ENCODE results near the gene CASKIN1.

The CASKIN1 gene

GRCh38 chr16:2232094-2232990 is 35.9 kb upstream of the CASKIN1 start:
- DNase-seq, result no peak

- no peak for DNase-seq
Observed at GRCh38 chr16:2231016-2231931, 34.9 kb upstream of the CASKIN1 start.

- no peak for DNase-seq
Observed at GRCh38 chr16:2230376-2230775, 34.0 kb upstream of the CASKIN1 start.

GRCh38 chr16:2229632-2230250 is 33.3 kb upstream of the CASKIN1 start:
- DNase-seq, result no peak

GRCh38 chr16:2229091-2229490 is 32.7 kb upstream of the CASKIN1 start:
- DNase-seq, result no peak

- DNase-seq, result no peak
Observed at GRCh38 chr16:2228161-2228824, 31.9 kb upstream of the CASKIN1 start.

- DNase-seq, result no peak
Observed at GRCh38 chr16:2226918-2227317, 30.5 kb upstream of the CASKIN1 start.

- no peak for DNase-seq
Observed at GRCh38 chr16:2226245-2226793, 29.9 kb upstream of the CASKIN1 start.

- DNase-seq, result peak; percentile 34 to 43
Observed at GRCh38 chr16:2223942-2224486, 27.6 kb upstream of the CASKIN1 start.

- peak; percentile 99 for DNase-seq
Observed at GRCh38 chr16:2223221-2223941, 27.0 kb upstream of the CASKIN1 start, which contains the start of gene E4F1. Gene E4F1 (plus strand): TSS chr16:2223591. CDS start chr16:2223614, 23 bp downstream.

GRCh38 chr16:2216330-2216729 is 19.9 kb upstream of the CASKIN1 start:
- no peak for DNase-seq

- DNase-seq, result no peak
Observed at GRCh38 chr16:2214719-2214968, 18.2 kb upstream of the CASKIN1 start, which contains the start of gene PGP. Gene PGP (minus strand): TSS chr16:2214840. CDS start chr16:2214777, 63 bp downstream.

GRCh38 chr16:2213817-2214718 is 17.7 kb upstream of the CASKIN1 start:
- DNase-seq, result no peak

- DNase-seq, result no peak
Observed at GRCh38 chr16:2212362-2213324, 16.2 kb upstream of the CASKIN1 start.

- no peak for DNase-seq
Observed at GRCh38 chr16:2211923-2212347, 15.5 kb upstream of the CASKIN1 start.

GRCh38 chr16:2210386-2211365 is 14.3 kb upstream of the CASKIN1 start, which contains the start of gene BRICD5:
Gene BRICD5 (minus strand): TSS chr16:2210863. CDS start chr16:2210833, 30 bp downstream.
- DNase-seq, result no peak

GRCh38 chr16:2210009-2210332 is 13.6 kb upstream of the CASKIN1 start:
- DNase-seq, result no peak

All from SHP77 (cell line).